Measurements from ENCODE around the gene STARD9.

DNA sequence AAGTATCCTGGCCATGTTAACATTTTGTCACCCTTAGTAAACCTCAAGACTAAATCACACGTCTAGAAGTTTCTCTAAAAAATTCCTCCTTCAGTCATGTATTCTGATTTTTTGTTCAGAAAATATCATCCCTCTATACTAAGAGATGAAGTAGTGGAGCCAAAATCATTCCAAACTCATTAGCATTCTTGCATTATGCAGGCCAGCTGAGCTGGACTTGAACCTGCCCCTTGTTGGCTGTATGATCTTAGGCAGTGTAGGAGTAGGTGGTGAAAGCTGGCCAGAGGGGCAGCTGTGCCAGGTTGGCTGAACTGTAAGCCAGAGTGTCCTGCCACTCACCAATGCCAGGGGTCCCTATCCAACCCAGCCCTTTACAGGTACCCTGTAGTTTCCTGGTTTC is 92.4 kb downstream of the STARD9 start:
- TF ChIP-seq, protein P1, sequence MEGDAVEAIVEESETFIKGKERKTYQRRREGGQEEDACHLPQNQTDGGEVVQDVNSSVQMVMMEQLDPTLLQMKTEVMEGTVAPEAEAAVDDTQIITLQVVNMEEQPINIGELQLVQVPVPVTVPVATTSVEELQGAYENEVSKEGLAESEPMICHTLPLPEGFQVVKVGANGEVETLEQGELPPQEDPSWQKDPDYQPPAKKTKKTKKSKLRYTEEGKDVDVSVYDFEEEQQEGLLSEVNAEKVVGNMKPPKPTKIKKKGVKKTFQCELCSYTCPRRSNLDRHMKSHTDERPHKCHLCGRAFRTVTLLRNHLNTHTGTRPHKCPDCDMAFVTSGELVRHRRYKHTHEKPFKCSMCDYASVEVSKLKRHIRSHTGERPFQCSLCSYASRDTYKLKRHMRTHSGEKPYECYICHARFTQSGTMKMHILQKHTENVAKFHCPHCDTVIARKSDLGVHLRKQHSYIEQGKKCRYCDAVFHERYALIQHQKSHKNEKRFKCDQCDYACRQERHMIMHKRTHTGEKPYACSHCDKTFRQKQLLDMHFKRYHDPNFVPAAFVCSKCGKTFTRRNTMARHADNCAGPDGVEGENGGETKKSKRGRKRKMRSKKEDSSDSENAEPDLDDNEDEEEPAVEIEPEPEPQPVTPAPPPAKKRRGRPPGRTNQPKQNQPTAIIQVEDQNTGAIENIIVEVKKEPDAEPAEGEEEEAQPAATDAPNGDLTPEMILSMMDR (conservative IDR thresholded peaks at IDR 0.05 in 1 of 2, IDR thresholded peaks at IDR 0.05 in 1 of 2; ENCODE audit: extremely low read depth in 1 of 2, insufficient read depth in 1 of 2, low read depth in 1 of 2, low read length in 2 of 2), result no peak
- no peak for TF ChIP-seq EZH2 (IDR thresholded peaks at IDR 0.05; ENCODE audit: borderline replicate concordance, low read length)

All from mammary epithelial cell (primary cell).